Activated T-cell treated with anti-CD3 and anti-CD28 coated beads, Interleukin-2, amount 50 U/mL, for 1 hour (primary cell): ENCODE results near the gene ST8SIA4.
"Not testable (repeated sequence)": the region's sequence is repeated elsewhere in the genome, so short reads cannot be mapped to it uniquely, and the experiment has no call there.

Experiments
- DNase-seq: peaks from one replicate; pipeline ENCODE4 v3.0.0-alpha.2; 2020

ST8SIA4 gene

DNA sequence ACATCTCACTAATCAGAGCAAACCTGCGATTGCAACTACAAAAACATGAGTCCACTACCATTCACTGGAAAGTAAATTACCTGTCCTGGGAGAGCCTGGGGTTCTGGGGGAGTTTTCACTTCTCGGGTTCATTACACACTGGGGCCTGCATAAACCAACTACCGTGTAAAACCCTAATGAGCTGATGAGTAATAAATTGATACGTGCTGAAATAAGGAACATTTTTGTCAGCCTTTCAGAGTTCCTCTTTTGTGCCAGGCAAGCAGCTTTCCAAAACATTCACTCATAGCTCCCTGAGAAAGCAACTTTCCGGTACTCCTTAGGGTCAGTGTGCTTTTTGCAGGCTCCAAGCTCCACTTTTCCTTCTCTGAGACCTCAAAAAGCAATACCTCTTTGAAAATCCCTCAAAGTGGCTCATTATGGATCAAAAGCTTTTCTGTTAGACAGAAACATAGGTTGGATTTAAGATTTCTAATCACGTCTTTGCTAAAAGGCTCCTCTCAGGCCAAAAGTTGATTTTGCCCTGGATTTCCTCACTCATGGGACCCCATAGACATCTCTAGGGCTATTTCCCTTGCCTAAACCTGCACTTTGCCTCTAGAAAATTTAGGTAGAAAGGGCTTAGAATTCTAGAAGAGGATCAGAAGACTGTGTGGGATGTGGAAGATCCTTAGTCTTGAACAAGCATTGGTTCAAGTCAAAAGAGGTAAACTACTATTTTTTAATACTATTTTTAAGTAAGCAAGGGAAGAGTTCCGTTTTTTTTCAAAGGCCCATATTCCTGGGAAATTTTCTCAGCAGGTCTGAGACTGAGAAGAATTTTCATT, 74.8 kb downstream of the ST8SIA4 start:
- DNase-seq = no peak

DNA sequence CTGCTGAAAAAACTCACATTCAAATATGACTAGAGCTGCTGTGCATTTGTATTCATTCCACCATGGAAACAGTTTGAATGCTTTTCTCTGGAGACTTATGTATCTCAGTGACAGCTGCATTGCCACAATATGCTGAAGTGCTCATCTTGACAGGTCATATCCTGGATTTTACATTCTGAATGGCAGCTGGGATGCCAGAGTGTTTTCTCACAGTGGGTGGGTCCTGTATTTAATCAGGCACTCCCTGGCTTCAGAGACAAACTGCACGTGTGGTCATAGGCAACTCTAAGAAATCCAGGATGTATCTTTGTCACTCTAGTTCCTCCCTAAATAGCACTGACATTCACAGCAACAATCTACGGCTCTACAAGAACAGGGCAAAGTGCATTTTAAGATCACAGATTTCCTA, 75.6 kb downstream of the ST8SIA4 start:
- no peak for DNase-seq

DNA sequence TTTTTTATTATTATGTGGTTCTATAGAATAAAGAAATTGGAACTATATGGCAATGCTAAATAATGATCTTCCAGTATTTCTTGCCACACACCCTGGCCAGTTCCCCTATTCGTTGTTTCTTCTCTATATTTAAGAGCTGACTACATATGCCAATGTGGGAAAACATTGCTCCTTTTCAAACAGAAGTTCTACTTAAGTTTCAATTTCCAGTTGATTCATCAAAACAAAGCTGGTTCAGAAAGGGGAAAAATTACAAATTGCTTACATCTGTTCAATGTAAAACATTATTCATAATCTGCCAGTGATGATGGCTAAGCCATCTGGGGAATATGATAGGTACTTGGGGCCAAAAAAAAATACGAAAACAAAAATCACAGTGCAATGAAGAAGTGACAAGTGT, 76.9 kb downstream of the ST8SIA4 start:
- DNase-seq = no peak

DNA sequence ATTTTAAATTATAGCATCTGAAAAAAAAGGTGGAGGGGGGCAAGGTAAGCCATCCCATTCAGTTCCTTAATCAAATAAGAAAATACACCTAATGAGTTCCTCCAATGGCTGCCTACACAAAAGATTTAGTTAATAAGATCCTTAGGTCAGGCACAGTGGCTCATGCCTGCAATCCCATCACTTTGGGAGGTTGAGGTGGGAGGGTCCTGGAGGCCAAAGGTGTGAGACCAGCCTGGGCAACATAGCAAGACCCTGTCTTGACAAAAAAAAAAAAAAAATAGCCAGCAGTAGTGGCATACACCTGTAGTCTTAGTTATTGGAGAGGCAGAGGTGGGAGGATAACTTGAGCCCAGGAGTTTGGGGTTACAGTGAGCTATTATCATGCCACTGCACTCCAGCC, 78.4 kb downstream of the ST8SIA4 start:
- no peak for DNase-seq

- DNase-seq = no peak
Measured at GRCh38 chr5:100823812-100824211, 79.3 kb downstream of the ST8SIA4 start.

DNA sequence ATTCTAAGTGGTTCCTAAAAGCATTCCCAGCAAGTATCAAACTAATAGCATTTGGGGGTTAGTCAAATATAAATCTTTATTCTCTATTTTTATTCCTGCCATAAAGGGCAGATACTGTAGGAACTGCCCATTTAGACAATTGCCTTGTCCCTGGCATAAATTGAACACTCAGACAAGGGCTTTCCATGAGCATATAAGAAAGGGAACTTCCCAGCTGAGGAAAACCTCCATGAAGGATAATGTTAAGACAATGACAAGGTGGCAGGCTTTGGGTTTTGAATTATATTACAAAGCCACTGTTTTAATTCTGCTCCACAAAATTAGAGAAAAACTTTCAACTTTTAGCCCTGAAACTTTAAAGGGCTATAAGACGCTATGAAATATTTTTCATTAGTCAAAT, 81.3 kb downstream of the ST8SIA4 start:
- no peak for DNase-seq

- DNase-seq = no peak
Measured at GRCh38 chr5:100818340-100818739, 84.7 kb downstream of the ST8SIA4 start.

- DNase-seq = no peak
Measured at GRCh38 chr5:100803397-100803796, 99.7 kb downstream of the ST8SIA4 start.

- DNase-seq = no peak
Measured at GRCh38 chr5:100802208-100802607, 100.9 kb downstream of the ST8SIA4 start.

DNA sequence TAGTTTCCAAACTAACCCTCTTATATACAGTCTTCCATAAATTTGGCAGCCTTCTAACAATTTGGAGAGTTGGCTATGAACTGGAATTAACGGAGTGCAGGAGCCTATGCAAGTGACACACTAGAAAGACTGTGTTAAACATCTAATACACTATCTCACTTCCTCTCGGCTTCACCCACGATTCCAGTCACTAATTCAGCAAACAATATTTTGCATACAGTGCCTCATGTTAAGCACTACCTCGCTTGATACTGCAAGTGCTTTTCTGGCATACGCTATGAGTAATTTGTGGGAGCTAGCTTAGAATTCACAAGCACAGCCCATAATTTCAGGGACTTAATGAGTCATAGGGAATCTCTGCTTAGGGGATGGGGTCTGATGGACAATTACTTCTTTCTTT, 102.5 kb downstream of the ST8SIA4 start:
- DNase-seq = no peak

- no peak for DNase-seq
Measured at GRCh38 chr5:100799166-100799565, 103.9 kb downstream of the ST8SIA4 start.

GRCh38 chr5:100797861-100798260, 105.2 kb downstream of the ST8SIA4 start:
- DNase-seq = no peak

DNA sequence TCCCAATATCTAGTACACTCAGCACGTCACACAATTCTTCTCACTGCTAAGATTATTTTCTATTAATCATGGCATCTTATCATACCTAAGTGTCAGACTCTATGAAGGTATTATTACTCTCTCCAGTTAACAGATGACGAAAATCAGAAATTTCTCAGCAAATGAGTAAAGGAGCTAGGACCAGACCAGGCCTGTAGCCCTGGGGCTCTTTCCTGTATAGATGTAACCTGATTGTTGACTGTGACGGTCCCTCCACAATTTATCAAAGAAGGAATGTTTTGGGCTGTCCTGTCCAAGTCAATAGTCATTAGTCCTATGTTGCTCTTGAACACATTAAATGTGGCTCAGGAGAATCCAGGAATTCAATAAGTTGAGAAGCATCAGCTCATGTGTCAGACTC, 106.2 kb downstream of the ST8SIA4 start:
- DNase-seq = no peak

GRCh38 chr5:100794844-100795243, 108.2 kb downstream of the ST8SIA4 start:
- no peak for DNase-seq

GRCh38 chr5:100794218-100794617, 108.9 kb downstream of the ST8SIA4 start:
- DNase-seq = no peak

- no peak for DNase-seq
Measured at GRCh38 chr5:100792781-100793180, 110.3 kb downstream of the ST8SIA4 start.

GRCh38 chr5:100791391-100791790, 111.7 kb downstream of the ST8SIA4 start:
- no peak for DNase-seq

- no peak for DNase-seq
Measured at GRCh38 chr5:100790951-100791350, 112.1 kb downstream of the ST8SIA4 start.

GRCh38 chr5:100790170-100790665, 112.9 kb downstream of the ST8SIA4 start:
- DNase-seq = no peak

- no peak for DNase-seq
Measured at GRCh38 chr5:100789694-100790093, 113.4 kb downstream of the ST8SIA4 start.

GRCh38 chr5:100788417-100788816, 114.7 kb downstream of the ST8SIA4 start:
- DNase-seq = no peak

- no peak for DNase-seq
Measured at GRCh38 chr5:100787648-100788047, 115.4 kb downstream of the ST8SIA4 start.

DNA sequence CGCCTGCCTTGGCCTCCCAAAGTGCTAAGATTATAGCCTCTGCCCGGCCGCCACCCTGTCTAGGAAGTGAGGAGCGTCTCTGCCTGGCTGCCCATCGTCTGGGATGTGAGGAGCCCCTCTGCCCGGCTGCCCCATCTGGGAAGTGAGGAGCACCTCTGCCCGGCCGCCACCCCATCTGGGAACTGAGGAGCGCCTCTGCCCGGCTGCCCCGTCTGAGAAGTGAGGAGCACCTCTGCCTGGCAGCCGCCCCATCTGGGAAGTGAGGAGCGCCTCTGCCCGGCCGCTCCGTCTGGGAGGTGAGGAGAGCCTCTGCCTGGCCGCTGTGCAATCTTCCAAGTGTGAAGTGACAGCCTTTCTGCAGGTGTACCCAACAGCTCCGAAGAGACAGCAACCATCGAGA, 117.5 kb downstream of the ST8SIA4 start:
- DNase-seq = not testable (repeated sequence)

DNA sequence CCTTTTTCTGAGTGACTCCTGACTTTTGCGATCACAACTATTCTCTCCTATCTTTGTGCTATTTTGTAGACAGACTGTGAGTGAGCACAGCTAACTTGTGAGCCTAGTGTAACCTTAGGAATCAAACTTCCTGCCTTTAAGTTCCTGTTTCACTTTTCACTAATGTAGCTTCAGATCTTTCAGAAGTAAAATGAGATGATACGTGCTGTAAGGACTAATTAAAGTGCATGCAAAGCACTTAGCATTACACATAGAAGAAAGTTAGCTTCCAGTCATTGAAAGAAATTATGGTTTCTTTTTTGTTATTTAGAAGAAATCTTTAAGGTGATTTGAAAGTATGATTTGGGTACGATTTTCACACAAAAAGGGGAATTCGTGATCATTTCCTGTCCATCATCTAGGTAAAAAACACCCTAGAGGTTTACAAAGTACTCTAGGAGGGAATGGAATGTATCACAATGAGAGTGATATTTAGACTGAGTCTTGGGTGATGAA, 122.7 kb downstream of the ST8SIA4 start:
- no peak for DNase-seq
